ENCODE measurements around the gene SCD5. TPM values are rescaled to one million over a fixed set of nuclear protein-coding genes. Genes with fewer than 3 reads are reported as not detected.

The SCD5 gene
- total RNA-seq, 1 donor from 2014 or later: 36.9 TPM

DNA sequence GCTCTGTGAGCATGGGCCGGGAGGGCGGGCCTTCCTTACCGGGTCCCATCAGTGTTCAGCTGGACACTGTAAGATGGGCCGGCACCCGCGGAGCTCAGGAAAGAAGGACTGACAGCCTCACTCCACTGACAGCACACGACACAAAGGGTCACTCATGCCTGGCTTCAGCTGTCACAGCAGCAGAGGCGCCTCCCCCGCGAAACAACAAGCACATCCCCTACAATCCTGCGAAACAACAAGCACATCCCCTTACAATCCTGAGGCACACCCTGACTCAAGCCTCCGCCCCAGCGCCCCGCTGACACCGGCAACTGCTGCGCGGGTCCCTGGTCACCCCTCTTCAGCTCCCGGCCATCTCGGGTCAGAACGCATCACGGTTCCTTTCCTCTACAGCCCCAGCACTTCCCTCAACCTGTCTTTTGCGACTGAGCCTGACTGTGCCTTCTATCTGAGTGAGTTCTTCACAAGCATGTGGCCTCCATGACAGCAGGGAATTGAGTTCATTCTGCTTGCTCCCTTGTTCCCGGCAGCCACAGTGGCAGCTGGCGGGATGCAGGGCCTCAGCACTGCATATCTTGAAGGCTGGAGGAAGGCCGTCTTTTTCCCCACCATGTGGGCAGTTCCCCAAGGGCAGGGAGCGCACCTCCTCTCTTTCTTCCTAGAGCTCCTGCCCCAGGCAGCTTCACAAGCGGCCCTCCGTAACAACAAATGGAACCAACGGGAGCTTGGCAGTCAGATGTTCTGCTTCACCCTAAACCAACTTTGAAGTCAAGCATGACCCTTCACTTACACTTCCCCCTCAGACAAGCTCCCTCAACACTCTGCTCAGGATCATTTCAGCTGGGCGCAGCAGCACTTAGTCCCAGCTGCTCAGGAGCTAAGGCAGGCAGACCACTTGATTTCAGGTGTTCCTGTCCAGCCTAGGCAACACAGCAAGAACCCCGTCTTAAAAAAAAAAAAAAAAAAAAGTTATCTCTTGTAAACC is 39.6 kb downstream of the SCD5 start:
- Histone ChIP-seq H4K20me1 (ENCODE audit: low read depth) (peaks cover 33% of the 10 kb centered on the region), H3K4me3 (no peak overlapping the region), H3K4me2 (no peak overlapping the region), H3K27me3 (peaks cover 3% of the 10 kb centered on the region), H2AFZ (replicated peaks) (no peak overlapping the region), H3K36me3 (no peaks in the 10 kb centered on the region), H3K79me2 (ENCODE audit: low read depth) (no peaks in the 10 kb centered on the region), H3F3A (ENCODE audit: low read depth) (no peaks in the 10 kb centered on the region), H3K9ac (no peak overlapping the region), H3K9me3 (ENCODE audit: low read depth) (no peaks in the 10 kb centered on the region), H3K4me1 (peaks cover 9% of the 10 kb centered on the region), H3K27ac (no peak overlapping the region)
- Mint-ChIP-seq H3K36me3 (no peaks in the 10 kb centered on the region), H3K27ac (peak overlapping the region; percentile 43), H3K4me3 (no peak overlapping the region), H3K27me3 (ENCODE audit: insufficient read depth, low read depth) (peaks cover 14% of the 10 kb centered on the region), H3K4me1 (peaks cover 28% of the 10 kb centered on the region), H3K9me3 (peaks cover 6% of the 10 kb centered on the region)
- TF ChIP-seq EZH2phosphoT487 (IDR thresholded peaks at IDR 0.05) (no peak), CTCF (IDR thresholded peaks at IDR 0.05) (no peak), EZH2 (IDR thresholded peaks at IDR 0.05) (no peak)
- no peak for DNase-seq (ENCODE audit: low spot score)

- H3K9me3 ChIP-seq (ENCODE audit: low read depth): no peaks in the 10 kb centered on the region
- no peak for DNase-seq (ENCODE audit: low spot score)
- no peak overlapping the region for H3K9ac ChIP-seq
- no peak overlapping the region for H3K4me2 ChIP-seq
- H3K27ac ChIP-seq: no peak overlapping the region
- H3K27me3 ChIP-seq: peaks cover 3% of the 10 kb centered on the region
- Mint-ChIP-seq H3K27ac (no peak overlapping the region), H3K4me1 (peaks cover 39% of the 10 kb centered on the region), H3K36me3 (no peaks in the 10 kb centered on the region), H3K27me3 (ENCODE audit: insufficient read depth, low read depth) (peaks cover 14% of the 10 kb centered on the region), H3K9me3 (no peaks in the 10 kb centered on the region), H3K4me3 (no peak overlapping the region)
- H3K4me3 ChIP-seq: no peak overlapping the region
- H3K79me2 ChIP-seq (ENCODE audit: low read depth): no peaks in the 10 kb centered on the region
- H4K20me1 ChIP-seq (ENCODE audit: low read depth): peaks cover 41% of the 10 kb centered on the region
- no peaks in the 10 kb centered on the region for H3K36me3 ChIP-seq
- no peak overlapping the region for H2AFZ ChIP-seq (replicated peaks)
- H3F3A ChIP-seq (ENCODE audit: low read depth): no peaks in the 10 kb centered on the region
- H3K4me1 ChIP-seq: peaks cover 9% of the 10 kb centered on the region
- TF ChIP-seq EZH2phosphoT487 (IDR thresholded peaks at IDR 0.05): no peak
- TF ChIP-seq EZH2 (IDR thresholded peaks at IDR 0.05): no peak
- TF ChIP-seq CTCF (IDR thresholded peaks at IDR 0.05): no peak
These were observed 42.5 kb downstream of the SCD5 start for GRCh38 chr4:82756061-82756460.

- Histone ChIP-seq H3K4me2 (no peak overlapping the region), H3K27ac (no peak overlapping the region), H3K27me3 (peaks cover 3% of the 10 kb centered on the region), H3K9me3 (ENCODE audit: low read depth) (no peaks in the 10 kb centered on the region), H3K9ac (no peak overlapping the region), H3K36me3 (no peaks in the 10 kb centered on the region), H3F3A (ENCODE audit: low read depth) (no peaks in the 10 kb centered on the region), H4K20me1 (ENCODE audit: low read depth) (peaks cover 41% of the 10 kb centered on the region), H2AFZ (replicated peaks) (no peak overlapping the region), H3K79me2 (ENCODE audit: low read depth) (no peaks in the 10 kb centered on the region), H3K4me1 (peaks cover 8% of the 10 kb centered on the region), H3K4me3 (no peak overlapping the region)
- Mint-ChIP-seq H3K4me1 (peaks cover 39% of the 10 kb centered on the region), H3K9me3 (no peaks in the 10 kb centered on the region), H3K27ac (no peak overlapping the region), H3K27me3 (ENCODE audit: insufficient read depth, low read depth) (peaks cover 14% of the 10 kb centered on the region), H3K36me3 (peaks cover 2% of the 10 kb centered on the region), H3K4me3 (no peak overlapping the region)
- DNase-seq (ENCODE audit: low spot score): no peak
- TF ChIP-seq EZH2 (IDR thresholded peaks at IDR 0.05) (no peak), CTCF (IDR thresholded peaks at IDR 0.05) (no peak), EZH2phosphoT487 (IDR thresholded peaks at IDR 0.05) (no peak)
These were observed 42.9 kb downstream of the SCD5 start for GRCh38 chr4:82755650-82756049.
